Prostate gland (tissue), 2 donors: Measurements from ENCODE around the gene CALML6.

Experiments
- CTCF ChIP-seq, 4 experiments: fragments of 200-600 bp in 2 of 4; fragments of 450-650 bp in 2 of 4; sonication (generic) in 2 of 4; IDR thresholded peaks; 1 replicate in 3 of 4; 2 replicates in 1 of 4; pipeline ENCODE4 v1.5.1; 2016 to 2019; ENCODE audit warnings: antibody characterized with exemption in 4 of 4, mild to moderate bottlenecking in 2 of 4, moderate library complexity in 2 of 4
- POLR2A ChIP-seq: fragments of 450-650 bp; IDR thresholded peaks from one replicate; pipeline ENCODE4 v1.6.1; 2016; ENCODE audit warnings: antibody characterized with exemption, mild to moderate bottlenecking
- POLR2AphosphoS5 ChIP-seq: sonication (generic); formaldehyde crosslinking; IDR thresholded peaks from one replicate; pipeline ENCODE4 v1.6.1; 2017; ENCODE audit warnings: antibody characterized with exemption

GRCh38 chr1:1941211-1941841 is 26.3 kb downstream of the CALML6 start:
- no peak for TF ChIP-seq CTCF (IDR thresholded peaks at IDR 0.05)
- TF ChIP-seq POLR2A, result no peak
- no peak for TF ChIP-seq POLR2AphosphoS5
